Upper lobe of left lung (tissue), 4 donors: ENCODE measurements around the gene TMTC1.

ENCODE experiments used
- CTCF ChIP-seq, 6 experiments: fragments of 450-650 bp in 4 of 6; fragments of 200-600 bp in 2 of 6; sonication (generic) in 2 of 6; IDR thresholded peaks; one replicate each; pipeline ENCODE4 v1.5.1; 2016 to 2019; ENCODE audit warnings: antibody characterized with exemption in 6 of 6
- EP300 ChIP-seq, 4 donors: sonication (generic); formaldehyde crosslinking; IDR thresholded peaks; one replicate each; pipeline ENCODE4 v1.5.1; 2017; ENCODE audit warnings: antibody characterized with exemption in 4 of 4, control low read depth in 2 of 4
- POLR2A ChIP-seq, 4 donors: fragments of 450-650 bp; IDR thresholded peaks; one replicate each; pipeline ENCODE4 v1.5.1; 2016 to 2017; ENCODE audit warnings: antibody characterized with exemption in 4 of 4, mild to moderate bottlenecking in 2 of 4

GRCh38 chr12:29739279-29739991, 44.3 kb downstream of the TMTC1 start:
- TF ChIP-seq CTCF (IDR thresholded peaks at IDR 0.05) (no peak), POLR2A (IDR thresholded peaks at IDR 0.05) (no peak), EP300 (IDR thresholded peaks at IDR 0.05) (no peak)
